Measurements from ENCODE around the gene DVL2.

DVL2 gene

GRCh38 chr17:7281953-7282751 lies 47.8 kb upstream of the DVL2 start (continued):
- TF ChIP-seq ZNF26 (tag by site-specific recombination; IDR thresholded peaks at IDR 0.05) (no peak), ZSCAN23 (tag by site-specific recombination; IDR thresholded peaks at IDR 0.05) (no peak), ZFP69B (tag by site-specific recombination; IDR thresholded peaks at IDR 0.05) (peak; percentile 4; the same call in 1 of the 2 replicates), HOXC10 (CRISPR knock-in tag; IDR thresholded peaks at IDR 0.05) (no peak), ZNF239 (tag by site-specific recombination; IDR thresholded peaks at IDR 0.05) (no peak), ZNF221 (tag by site-specific recombination; IDR thresholded peaks at IDR 0.05; ENCODE audit: borderline replicate concordance) (no peak), ZNF777 (tag by site-specific recombination; IDR thresholded peaks at IDR 0.05; ENCODE audit: borderline replicate concordance) (peak; percentile 80; the same call in 1 of the 2 replicates)

GRCh38 chr17:7281074-7281952 lies 47.0 kb upstream of the DVL2 start, which contains the start of gene SLC2A4:
Gene SLC2A4 (plus strand): TSS chr17:7281718. CDS start chr17:7281935, 217 bp downstream.
- no peaks in the 10 kb centered on the region for H3K9me3 ChIP-seq (ENCODE audit: control insufficient read depth, insufficient read depth, low read depth, low read length)
- H3K27ac ChIP-seq (ENCODE audit: extremely low read depth, low read depth, low read length) = no peak within 1 kb of the TSS
- ChIA-PET POLR2A (interaction anchor here (0.7 to 3.1 kb wide), 19 partner anchors 10 to 122 kb away, joined by 3 to 20 read pairs (median 4); partner anchors contain the start of genes CTDNEP1, DVL2, ELP5 and NEURL4), CTCF (interaction anchor here (0.6 to 9.0 kb wide), 22 partner anchors 11 to 766 kb away, joined by 3 to 160 read pairs (median 4); partner anchors contain the start of genes CTDNEP1 and SENP3)
- no peaks in the 10 kb centered on the region; a peak in 1 of 3 replicates for H3K36me3 ChIP-seq (ENCODE audit: control insufficient read depth in 2 of 2, insufficient read depth in 1 of 2, low read length in 2 of 2)
- H3K4me1 ChIP-seq (ENCODE audit: control insufficient read depth, insufficient read depth, low read length) = peaks cover 9% of the 10 kb centered on the region
- H3K4me3 ChIP-seq (ENCODE audit: low read depth, low read length) = peak within 1 kb of the TSS; percentile 53
- TF ChIP-seq KLF9 (tag by site-specific recombination; IDR thresholded peaks at IDR 0.05; ENCODE audit: low read depth) (peak; percentile 99), ZNF175 (tag by site-specific recombination; IDR thresholded peaks at IDR 0.05) (no peak), ZNF843 (tag by site-specific recombination; IDR thresholded peaks at IDR 0.05) (no peak), ZNF645 (tag by site-specific recombination; IDR thresholded peaks at IDR 0.05) (no peak), ZFP69B (tag by site-specific recombination; IDR thresholded peaks at IDR 0.05) (peak; percentile 27; the same call in 1 of the 2 replicates), KLF16 (tag by site-specific recombination; IDR thresholded peaks at IDR 0.05) (peak; percentile 57; the same call in 1 of the 2 replicates), KLF1 (tag by site-specific recombination; IDR thresholded peaks at IDR 0.05) (peak; percentile 70), ZIC2 (tag by site-specific recombination; IDR thresholded peaks at IDR 0.05) (peak; percentile 70), ZNF549 (tag by site-specific recombination; IDR thresholded peaks at IDR 0.05) (no peak), GLIS2 (tag by site-specific recombination; IDR thresholded peaks at IDR 0.05) (peak; percentile 63; the same call in 1 of the 2 replicates), HOXC10 (CRISPR knock-in tag; IDR thresholded peaks at IDR 0.05) (0 out of 2 replicates have a peak, but pooled peaks have one; percentile 3), GLIS1 (tag by site-specific recombination; IDR thresholded peaks at IDR 0.05) (peak; percentile 89), TCF7L2 (IDR thresholded peaks at IDR 0.05; ENCODE audit: borderline replicate concordance, low read depth, low read length) (peak; percentile 92), ZNF677 (tag by site-specific recombination; IDR thresholded peaks at IDR 0.05) (no peak), ZNF169 (tag by site-specific recombination; IDR thresholded peaks at IDR 0.05) (no peak), ZNF544 (tag by site-specific recombination; IDR thresholded peaks at IDR 0.05) (no peak), BCL11B (tag by site-specific recombination; IDR thresholded peaks at IDR 0.05; ENCODE audit: low read depth) (no peak; the same call in 1 of the 2 replicates), KLF10 (tag by site-specific recombination; IDR thresholded peaks at IDR 0.05) (peak; percentile 98)
- TF ChIP-seq, protein P1, sequence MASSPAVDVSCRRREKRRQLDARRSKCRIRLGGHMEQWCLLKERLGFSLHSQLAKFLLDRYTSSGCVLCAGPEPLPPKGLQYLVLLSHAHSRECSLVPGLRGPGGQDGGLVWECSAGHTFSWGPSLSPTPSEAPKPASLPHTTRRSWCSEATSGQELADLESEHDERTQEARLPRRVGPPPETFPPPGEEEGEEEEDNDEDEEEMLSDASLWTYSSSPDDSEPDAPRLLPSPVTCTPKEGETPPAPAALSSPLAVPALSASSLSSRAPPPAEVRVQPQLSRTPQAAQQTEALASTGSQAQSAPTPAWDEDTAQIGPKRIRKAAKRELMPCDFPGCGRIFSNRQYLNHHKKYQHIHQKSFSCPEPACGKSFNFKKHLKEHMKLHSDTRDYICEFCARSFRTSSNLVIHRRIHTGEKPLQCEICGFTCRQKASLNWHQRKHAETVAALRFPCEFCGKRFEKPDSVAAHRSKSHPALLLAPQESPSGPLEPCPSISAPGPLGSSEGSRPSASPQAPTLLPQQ (tag by site-specific recombination; IDR thresholded peaks at IDR 0.05) = peak; percentile 61; the same call in 1 of the 2 replicates
- TF ChIP-seq, protein P2, sequence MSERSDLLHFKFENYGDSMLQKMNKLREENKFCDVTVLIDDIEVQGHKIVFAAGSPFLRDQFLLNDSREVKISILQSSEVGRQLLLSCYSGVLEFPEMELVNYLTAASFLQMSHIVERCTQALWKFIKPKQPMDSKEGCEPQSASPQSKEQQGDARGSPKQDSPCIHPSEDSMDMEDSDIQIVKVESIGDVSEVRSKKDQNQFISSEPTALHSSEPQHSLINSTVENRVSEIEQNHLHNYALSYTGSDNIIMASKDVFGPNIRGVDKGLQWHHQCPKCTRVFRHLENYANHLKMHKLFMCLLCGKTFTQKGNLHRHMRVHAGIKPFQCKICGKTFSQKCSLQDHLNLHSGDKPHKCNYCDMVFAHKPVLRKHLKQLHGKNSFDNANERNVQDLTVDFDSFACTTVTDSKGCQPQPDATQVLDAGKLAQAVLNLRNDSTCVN (tag by site-specific recombination; optimal IDR thresholded peaks at IDR 0.05) = peak; percentile 30
- TF ChIP-seq, protein P3, sequence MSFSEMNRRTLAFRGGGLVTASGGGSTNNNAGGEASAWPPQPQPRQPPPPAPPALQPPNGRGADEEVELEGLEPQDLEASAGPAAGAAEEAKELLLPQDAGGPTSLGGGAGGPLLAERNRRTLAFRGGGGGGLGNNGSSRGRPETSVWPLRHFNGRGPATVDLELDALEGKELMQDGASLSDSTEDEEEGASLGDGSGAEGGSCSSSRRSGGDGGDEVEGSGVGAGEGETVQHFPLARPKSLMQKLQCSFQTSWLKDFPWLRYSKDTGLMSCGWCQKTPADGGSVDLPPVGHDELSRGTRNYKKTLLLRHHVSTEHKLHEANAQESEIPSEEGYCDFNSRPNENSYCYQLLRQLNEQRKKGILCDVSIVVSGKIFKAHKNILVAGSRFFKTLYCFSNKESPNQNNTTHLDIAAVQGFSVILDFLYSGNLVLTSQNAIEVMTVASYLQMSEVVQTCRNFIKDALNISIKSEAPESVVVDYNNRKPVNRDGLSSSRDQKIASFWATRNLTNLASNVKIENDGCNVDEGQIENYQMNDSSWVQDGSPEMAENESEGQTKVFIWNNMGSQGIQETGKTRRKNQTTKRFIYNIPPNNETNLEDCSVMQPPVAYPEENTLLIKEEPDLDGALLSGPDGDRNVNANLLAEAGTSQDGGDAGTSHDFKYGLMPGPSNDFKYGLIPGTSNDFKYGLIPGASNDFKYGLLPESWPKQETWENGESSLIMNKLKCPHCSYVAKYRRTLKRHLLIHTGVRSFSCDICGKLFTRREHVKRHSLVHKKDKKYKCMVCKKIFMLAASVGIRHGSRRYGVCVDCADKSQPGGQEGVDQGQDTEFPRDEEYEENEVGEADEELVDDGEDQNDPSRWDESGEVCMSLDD (tag by site-specific recombination; IDR thresholded peaks at IDR 0.05) = 0 out of 2 replicates have a peak, but pooled peaks have one; percentile 33

Measured in HEK293 (cell line).